ENCODE measurements around the gene MYO5B.

The MYO5B gene

DNA sequence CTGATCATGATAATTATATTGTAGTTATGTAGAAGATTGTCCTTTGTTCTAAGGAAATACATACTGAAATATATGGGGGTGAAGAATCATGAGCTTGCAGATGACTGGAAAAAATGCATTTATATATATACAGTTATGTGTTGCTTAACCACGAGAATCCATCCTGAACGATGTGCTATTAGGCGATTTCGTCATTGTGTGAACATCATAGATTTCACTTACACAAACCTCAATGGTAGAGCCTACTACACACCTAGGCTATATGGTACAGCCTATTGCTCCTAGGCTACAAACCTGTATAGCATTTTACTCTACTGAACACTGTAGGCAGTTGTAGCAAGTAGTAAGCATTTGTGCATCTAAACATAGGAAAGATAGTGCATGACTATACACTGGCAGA, 379.0 kb downstream of the MYO5B start:
- peak overlapping the region in 2 of 3 experiments; percentile 67 to 79 for H3K4me3 Mint-ChIP-seq
- peaks cover 32% of the 10 kb centered on the region for H3K4me1 Mint-ChIP-seq
- peaks cover 21% of the 10 kb centered on the region for H3K36me3 Mint-ChIP-seq (ENCODE audit: low read depth)
- peaks cover 3% of the 10 kb centered on the region for H3K9me3 Mint-ChIP-seq
- H3K27me3 Mint-ChIP-seq (ENCODE audit: low read depth) = no peaks in the 10 kb centered on the region
- peak overlapping the region in 1 of 3 experiments; percentile 20 for H3K27ac Mint-ChIP-seq
- TF ChIP-seq CTCF (IDR thresholded peaks at IDR 0.05; ENCODE audit: unreplicated experiment in 3 of 3) = no peak

- Mint-ChIP-seq H3K27me3 (ENCODE audit: low read depth) (no peaks in the 10 kb centered on the region), H3K4me3 (peak overlapping the region; percentile 82 to 99 (median 95)), H3K9me3 (peaks cover 16% of the 10 kb centered on the region), H3K4me1 (peaks cover 33% of the 10 kb centered on the region), H3K36me3 (ENCODE audit: low read depth) (peaks cover 37% of the 10 kb centered on the region), H3K27ac (peak overlapping the region; percentile 77 to 94 (median 89))
- TF ChIP-seq CTCF (IDR thresholded peaks at IDR 0.05; ENCODE audit: unreplicated experiment in 3 of 3) = no peak
Observed at GRCh38 chr18:49814147-49814499, 380.8 kb downstream of the MYO5B start.

DNA sequence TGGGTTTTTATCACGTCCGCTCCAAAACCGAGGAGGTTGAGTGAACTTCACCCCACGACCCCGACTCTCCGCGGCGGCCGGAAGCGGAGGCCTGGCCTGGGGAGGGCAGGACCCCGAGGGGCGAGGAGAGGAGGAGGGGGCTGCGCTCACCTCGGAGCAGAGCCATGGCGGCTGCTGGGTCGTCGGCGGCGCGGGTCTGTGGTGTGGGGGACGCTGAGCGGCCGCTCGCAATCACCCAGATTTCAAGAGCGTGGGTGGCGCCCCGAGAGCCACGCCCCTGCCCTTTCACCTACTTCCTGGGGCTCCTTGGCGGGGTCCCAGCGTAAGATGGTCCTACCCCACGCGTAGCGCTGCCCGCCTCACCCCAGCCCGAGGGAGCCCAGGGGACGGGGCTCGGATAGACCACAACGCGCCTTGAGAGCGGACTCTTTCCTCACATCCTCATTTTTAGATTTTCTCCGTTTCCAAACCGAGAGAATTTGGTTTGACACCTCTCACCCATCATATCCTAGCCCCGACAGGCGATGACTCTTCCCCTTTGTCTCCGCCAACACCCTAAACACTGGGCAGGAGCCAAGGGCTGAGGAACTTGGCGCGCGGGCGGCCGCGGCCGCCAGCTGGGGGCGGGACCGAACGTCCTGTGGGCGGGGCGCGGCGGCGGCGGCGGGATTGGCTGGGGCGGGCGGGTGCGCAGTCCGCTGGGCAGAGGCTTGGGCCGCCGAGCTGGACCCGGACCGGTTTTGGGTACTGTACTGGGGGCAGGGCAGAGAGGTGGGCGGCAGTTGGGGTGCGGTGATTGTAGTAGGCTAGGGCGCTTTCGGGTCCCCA, 381.4 kb downstream of the MYO5B start, which contains the start of gene ACAA2:
ACAA2 (minus strand) TSS at position 215 of the 828 bp plus-strand sequence; CDS start at position 166, 49 bp downstream.
- peak within 1 kb of the TSS; percentile 82 to 99 (median 95) for H3K4me3 Mint-ChIP-seq
- H3K9me3 Mint-ChIP-seq = peaks cover 21% of the 10 kb centered on the region
- H3K4me1 Mint-ChIP-seq = peaks cover 33% of the 10 kb centered on the region
- peaks cover 43% of the 10 kb centered on the region for H3K36me3 Mint-ChIP-seq (ENCODE audit: low read depth)
- no peaks in the 10 kb centered on the region for H3K27me3 Mint-ChIP-seq (ENCODE audit: low read depth)
- TF ChIP-seq CTCF (IDR thresholded peaks at IDR 0.05; ENCODE audit: unreplicated experiment in 3 of 3) = no peak
- peak within 1 kb of the TSS; percentile 77 to 94 (median 89) for H3K27ac Mint-ChIP-seq

- peaks cover 26% of the 10 kb centered on the region for H3K9me3 Mint-ChIP-seq
- peak overlapping the region; percentile 77 to 94 (median 89) for H3K27ac Mint-ChIP-seq
Observed at GRCh38 chr18:49813069-49813318, 382.0 kb downstream of the MYO5B start.

DNA sequence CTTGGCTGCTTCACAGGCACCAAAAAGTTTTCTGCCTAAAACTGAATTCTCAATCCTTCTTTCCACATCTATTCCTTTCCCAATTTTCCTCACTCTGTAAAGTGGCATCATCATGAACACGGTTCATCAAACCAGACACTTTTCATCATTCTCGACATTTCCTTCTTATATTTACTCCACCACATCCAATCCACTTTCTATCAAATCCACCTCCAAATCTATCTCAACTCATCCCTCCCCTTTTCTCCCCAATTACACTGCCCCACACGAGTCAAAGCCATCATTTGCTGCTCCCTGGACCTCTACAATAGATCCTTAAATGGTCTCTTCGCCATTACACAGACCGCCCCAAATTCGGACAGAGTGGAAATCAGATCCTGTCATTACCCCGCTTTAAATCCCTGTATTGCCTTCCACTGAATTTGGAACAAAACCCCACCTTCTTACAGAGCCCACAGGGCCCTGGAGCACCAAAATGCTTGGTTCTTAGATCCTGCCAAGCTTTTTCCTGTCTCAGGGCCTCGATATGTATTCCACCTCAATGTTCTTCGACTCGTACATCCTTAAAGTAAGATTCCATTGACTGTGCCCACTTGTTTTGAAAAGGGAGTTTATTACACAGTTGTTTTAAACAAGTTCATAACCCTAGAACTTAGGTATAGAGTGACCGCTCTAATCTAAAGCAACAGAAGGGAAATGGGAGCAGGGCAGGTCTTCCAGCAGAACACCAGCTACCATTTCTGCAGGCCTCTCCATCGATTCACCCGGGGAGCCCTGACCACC, 382.5 kb downstream of the MYO5B start:
- peaks cover 30% of the 10 kb centered on the region for H3K9me3 Mint-ChIP-seq
- peaks cover 49% of the 10 kb centered on the region for H3K36me3 Mint-ChIP-seq (ENCODE audit: low read depth)
- peak overlapping the region; percentile 82 to 99 (median 95) for H3K4me3 Mint-ChIP-seq
- H3K27ac Mint-ChIP-seq = peak overlapping the region; percentile 77 to 94 (median 89)
- peaks cover 33% of the 10 kb centered on the region for H3K4me1 Mint-ChIP-seq
- H3K27me3 Mint-ChIP-seq (ENCODE audit: low read depth) = no peaks in the 10 kb centered on the region
- no peak for TF ChIP-seq CTCF (IDR thresholded peaks at IDR 0.05; ENCODE audit: unreplicated experiment in 3 of 3)

More at GRCh38 chr18:49813069-49813318, 382.0 kb downstream of the MYO5B start:
- H3K27me3 Mint-ChIP-seq (ENCODE audit: low read depth) = no peaks in the 10 kb centered on the region
- no peak for TF ChIP-seq CTCF (IDR thresholded peaks at IDR 0.05; ENCODE audit: unreplicated experiment in 3 of 3)
- H3K36me3 Mint-ChIP-seq (ENCODE audit: low read depth) = peaks cover 48% of the 10 kb centered on the region
- peaks cover 33% of the 10 kb centered on the region for H3K4me1 Mint-ChIP-seq
- peak overlapping the region; percentile 82 to 99 (median 95) for H3K4me3 Mint-ChIP-seq
